Endodermal cell (in vitro differentiated cells): Measurements from ENCODE around the gene COPRS. TPM values are rescaled to one million over a fixed set of nuclear protein-coding genes. Genes with fewer than 3 reads are reported as not detected.
A peak's percentile ranks its signal among the peaks of the same experiment; 100 is the strongest.

Source experiments
- DNase-seq: peaks from one replicate; pipeline ENCODE4 v3.0.0-alpha.2; 2017
- H3K27ac ChIP-seq: 2 replicates; pipeline ENCODE4 v1.5.1; 2013; ENCODE audit warnings: mild to moderate bottlenecking, low read depth, low read length, moderate library complexity
- H3K27me3 ChIP-seq: 2 replicates; pipeline ENCODE4 v1.6.1; 2013; ENCODE audit warnings: mild to moderate bottlenecking, low read length, moderate library complexity; ENCODE audit not compliant: insufficient read depth, control insufficient read depth, poor library complexity, severe bottlenecking
- H3K36me3 ChIP-seq: 2 replicates; pipeline ENCODE4 v1.7.0; 2013; ENCODE audit warnings: mild to moderate bottlenecking, low read length, moderate library complexity; ENCODE audit not compliant: control insufficient read depth, insufficient read depth
- H3K4me1 ChIP-seq: one replicate; pipeline ENCODE4 v1.7.0; 2013; ENCODE audit warnings: low read length; ENCODE audit not compliant: control insufficient read depth, insufficient read depth
- H3K4me3 ChIP-seq: 2 replicates; pipeline ENCODE4 v1.5.1; 2013; ENCODE audit warnings: mild to moderate bottlenecking, low read length, moderate library complexity
- H3K9ac ChIP-seq: 2 replicates; pipeline ENCODE4 v1.6.1; 2013; ENCODE audit warnings: mild to moderate bottlenecking, low read length, moderate library complexity; ENCODE audit not compliant: poor library complexity, severe bottlenecking; ENCODE audit errors: extremely low read depth
- H3K9me3 ChIP-seq: 2 replicates; pipeline ENCODE4 v1.6.1; 2013; ENCODE audit warnings: mild to moderate bottlenecking, low read length, moderate library complexity; ENCODE audit not compliant: control insufficient read depth
- H3K27ac Mint-ChIP-seq: 2 replicates; pipeline ENCODE4 v1.8.0; 2020; ENCODE audit warnings: mixed read lengths
- H3K27me3 Mint-ChIP-seq: 2 replicates; pipeline ENCODE4 v1.8.0; 2021; ENCODE audit warnings: mild to moderate bottlenecking, mixed read lengths; ENCODE audit not compliant: insufficient read depth
- H3K36me3 Mint-ChIP-seq: 2 replicates; pipeline ENCODE4 v1.8.0; 2020; ENCODE audit warnings: low read depth, mixed read lengths
- H3K4me1 Mint-ChIP-seq: 2 replicates; pipeline ENCODE4 v1.8.0; 2020; ENCODE audit warnings: mixed read lengths
- H3K4me3 Mint-ChIP-seq: 2 replicates; pipeline ENCODE4 v1.8.0; 2020; ENCODE audit warnings: mild to moderate bottlenecking, moderate library complexity, mixed read lengths
- H3K9me3 Mint-ChIP-seq: 2 replicates; pipeline ENCODE4 v1.8.0; 2020; ENCODE audit warnings: mild to moderate bottlenecking, mixed read lengths
- WGBS, 2 experiments: methylation state at CpG; one replicate each; pipeline versions ENCODE4 v1.1.5 to v1.1.7; 2013; ENCODE audit warnings: missing lambda C conversion rate in 2 of 2, mixed read lengths in 1 of 2; ENCODE audit not compliant: insufficient coverage in 1 of 2, insufficient read length in 1 of 2; 5-methylcytosine and 5-hydroxymethylcytosine counted together
- total RNA-seq, 2 donors: library from RNA; stranded (reverse); fragmentation: NEBNext Ultra II Directional in 1 of 2; extraction: Animal tissue kit (Norgen Biotek cat#: 25700) in 1 of 2; gene quantifications; 2 replicates in 1 of 2; 3 replicates in 1 of 2; pipeline ENCODE4 v1.2.1, GENCODE V29; 2021
- TF ChIP-seq, protein P1 (sequence below): fragments of 200-600 bp; sonication (generic); conservative IDR thresholded peaks from 2 replicates; pipeline ENCODE4 v1.5.0; 2021; ENCODE audit warnings: antibody characterized with exemption, mild to moderate bottlenecking

COPRS gene
- total RNA-seq, 2 donors from 2014 or later, result 44.3 to 51.7 TPM

DNA sequence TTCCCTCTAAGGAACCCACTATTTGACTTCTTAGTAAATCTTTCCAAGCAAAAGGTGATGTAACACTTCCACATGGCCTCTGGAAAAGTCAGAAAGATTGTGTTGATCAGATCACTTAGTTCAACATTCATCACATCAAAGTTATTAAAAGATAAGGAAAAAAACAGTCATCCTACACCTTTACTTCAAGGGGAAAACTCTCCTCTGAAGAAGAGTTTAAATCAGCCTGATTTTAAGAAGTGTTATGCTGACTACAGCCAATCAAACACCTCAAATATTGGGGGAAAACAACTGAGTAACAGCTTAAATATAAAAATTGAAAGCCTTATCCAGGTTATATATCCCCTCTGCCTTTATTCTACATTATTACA is 19.6 kb upstream of the COPRS start:
- H3K9me3 ChIP-seq, result no peaks in the 10 kb centered on the region
- H3K9ac ChIP-seq, result no peak overlapping the region
- H3K27ac ChIP-seq, result peak overlapping the region; percentile 64
- no peaks in the 10 kb centered on the region for H3K27me3 Mint-ChIP-seq
- H3K9me3 Mint-ChIP-seq, result no peaks in the 10 kb centered on the region
- TF ChIP-seq, protein P1, sequence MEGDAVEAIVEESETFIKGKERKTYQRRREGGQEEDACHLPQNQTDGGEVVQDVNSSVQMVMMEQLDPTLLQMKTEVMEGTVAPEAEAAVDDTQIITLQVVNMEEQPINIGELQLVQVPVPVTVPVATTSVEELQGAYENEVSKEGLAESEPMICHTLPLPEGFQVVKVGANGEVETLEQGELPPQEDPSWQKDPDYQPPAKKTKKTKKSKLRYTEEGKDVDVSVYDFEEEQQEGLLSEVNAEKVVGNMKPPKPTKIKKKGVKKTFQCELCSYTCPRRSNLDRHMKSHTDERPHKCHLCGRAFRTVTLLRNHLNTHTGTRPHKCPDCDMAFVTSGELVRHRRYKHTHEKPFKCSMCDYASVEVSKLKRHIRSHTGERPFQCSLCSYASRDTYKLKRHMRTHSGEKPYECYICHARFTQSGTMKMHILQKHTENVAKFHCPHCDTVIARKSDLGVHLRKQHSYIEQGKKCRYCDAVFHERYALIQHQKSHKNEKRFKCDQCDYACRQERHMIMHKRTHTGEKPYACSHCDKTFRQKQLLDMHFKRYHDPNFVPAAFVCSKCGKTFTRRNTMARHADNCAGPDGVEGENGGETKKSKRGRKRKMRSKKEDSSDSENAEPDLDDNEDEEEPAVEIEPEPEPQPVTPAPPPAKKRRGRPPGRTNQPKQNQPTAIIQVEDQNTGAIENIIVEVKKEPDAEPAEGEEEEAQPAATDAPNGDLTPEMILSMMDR, result no peak
- H3K4me1 Mint-ChIP-seq, result no peaks in the 10 kb centered on the region
- H3K36me3 Mint-ChIP-seq, result peaks cover 60% of the 10 kb centered on the region
- no peak overlapping the region for H3K4me3 ChIP-seq
- H3K27me3 ChIP-seq, result no peaks in the 10 kb centered on the region
- no peaks in the 10 kb centered on the region for H3K4me1 ChIP-seq
- no peak for DNase-seq
- no peak overlapping the region for H3K27ac Mint-ChIP-seq
- H3K4me3 Mint-ChIP-seq, result no peak overlapping the region
- peaks cover 85% of the 10 kb centered on the region for H3K36me3 ChIP-seq

- WGBS, 2 experiments, result 92 to 98% methylated on average over 5 to 9 of the region's 9 CpGs
- DNase-seq, result no peak
- Histone ChIP-seq H3K4me1 (no peaks in the 10 kb centered on the region), H3K4me3 (no peak overlapping the region), H3K9me3 (no peaks in the 10 kb centered on the region), H3K27me3 (no peaks in the 10 kb centered on the region), H3K27ac (peak overlapping the region; percentile 64), H3K9ac (no peak overlapping the region), H3K36me3 (peaks cover 86% of the 10 kb centered on the region)
- no peaks in the 10 kb centered on the region for H3K27me3 Mint-ChIP-seq
- H3K4me3 Mint-ChIP-seq, result no peak overlapping the region
- peaks cover 62% of the 10 kb centered on the region for H3K36me3 Mint-ChIP-seq
- H3K4me1 Mint-ChIP-seq, result no peaks in the 10 kb centered on the region
- no peaks in the 10 kb centered on the region for H3K9me3 Mint-ChIP-seq
- TF ChIP-seq, protein P1, result no peak
- no peak overlapping the region for H3K27ac Mint-ChIP-seq
Observed at GRCh38 chr17:31877911-31878702, 19.1 kb upstream of the COPRS start.

- WGBS, 2 experiments, result 94 to 98% methylated on average over 5 to 6 of the region's 6 CpGs
- H3K27ac ChIP-seq, result no peak overlapping the region
- Mint-ChIP-seq H3K27me3 (no peaks in the 10 kb centered on the region), H3K9me3 (no peaks in the 10 kb centered on the region), H3K36me3 (peaks cover 63% of the 10 kb centered on the region), H3K4me1 (no peaks in the 10 kb centered on the region), H3K4me3 (no peak overlapping the region), H3K27ac (no peak overlapping the region)
- H3K9ac ChIP-seq, result no peak overlapping the region
- no peak for DNase-seq
- peaks cover 87% of the 10 kb centered on the region for H3K36me3 ChIP-seq
- no peaks in the 10 kb centered on the region for H3K4me1 ChIP-seq
- no peaks in the 10 kb centered on the region for H3K27me3 ChIP-seq
- H3K9me3 ChIP-seq, result no peaks in the 10 kb centered on the region
- H3K4me3 ChIP-seq, result no peak overlapping the region
- TF ChIP-seq, protein P1, result no peak
Observed at GRCh38 chr17:31877341-31877740, 18.3 kb upstream of the COPRS start.
